ENCODE data around the gene RAB5B. TPM values are rescaled to one million over a fixed set of nuclear protein-coding genes. Genes with fewer than 3 reads are reported as not detected.

Gene RAB5B
- total RNA-seq, 1 experiment from 2014 or later, result 73.9 TPM

DNA sequence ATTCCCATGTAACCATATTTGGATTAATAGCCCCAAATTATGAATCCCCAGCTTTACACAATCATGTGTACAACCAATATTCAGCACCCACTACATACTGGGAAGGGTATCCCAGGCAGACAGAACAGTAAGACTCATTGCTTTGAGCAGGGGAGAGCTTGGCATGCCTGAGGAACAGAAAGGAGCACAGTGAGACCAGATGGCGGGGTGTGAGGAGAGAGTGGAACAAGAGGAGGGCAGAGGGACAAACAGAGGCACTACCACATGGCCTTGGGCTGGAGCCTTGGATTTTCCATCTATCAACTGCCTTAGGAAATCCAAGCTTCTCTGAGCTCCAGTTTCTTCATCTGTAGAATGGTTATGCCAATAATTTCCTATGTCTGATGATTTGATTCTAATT is 39.1 kb upstream of the RAB5B start:
- TF ChIP-seq, protein P1, sequence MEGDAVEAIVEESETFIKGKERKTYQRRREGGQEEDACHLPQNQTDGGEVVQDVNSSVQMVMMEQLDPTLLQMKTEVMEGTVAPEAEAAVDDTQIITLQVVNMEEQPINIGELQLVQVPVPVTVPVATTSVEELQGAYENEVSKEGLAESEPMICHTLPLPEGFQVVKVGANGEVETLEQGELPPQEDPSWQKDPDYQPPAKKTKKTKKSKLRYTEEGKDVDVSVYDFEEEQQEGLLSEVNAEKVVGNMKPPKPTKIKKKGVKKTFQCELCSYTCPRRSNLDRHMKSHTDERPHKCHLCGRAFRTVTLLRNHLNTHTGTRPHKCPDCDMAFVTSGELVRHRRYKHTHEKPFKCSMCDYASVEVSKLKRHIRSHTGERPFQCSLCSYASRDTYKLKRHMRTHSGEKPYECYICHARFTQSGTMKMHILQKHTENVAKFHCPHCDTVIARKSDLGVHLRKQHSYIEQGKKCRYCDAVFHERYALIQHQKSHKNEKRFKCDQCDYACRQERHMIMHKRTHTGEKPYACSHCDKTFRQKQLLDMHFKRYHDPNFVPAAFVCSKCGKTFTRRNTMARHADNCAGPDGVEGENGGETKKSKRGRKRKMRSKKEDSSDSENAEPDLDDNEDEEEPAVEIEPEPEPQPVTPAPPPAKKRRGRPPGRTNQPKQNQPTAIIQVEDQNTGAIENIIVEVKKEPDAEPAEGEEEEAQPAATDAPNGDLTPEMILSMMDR (conservative IDR thresholded peaks at IDR 0.05; ENCODE audit: low read depth, low read length), result no peak
- no peak for TF ChIP-seq EZH2 (IDR thresholded peaks at IDR 0.05; ENCODE audit: borderline replicate concordance, low read depth, low read length, poor library complexity, severe bottlenecking)
- BruUV-seq (replicated peaks), result no TSS peak
- Histone ChIP-seq H3K27me3 (replicated peaks; ENCODE audit: insufficient read depth, low read depth, low read length, poor library complexity) (no peaks in the 10 kb centered on the region), H3K4me1 (ENCODE audit: insufficient read depth, low read length, poor library complexity, severe bottlenecking) (peaks cover 26% of the 10 kb centered on the region), H3K9me3 (ENCODE audit: low read depth, low read length, poor library complexity, severe bottlenecking) (no peaks in the 10 kb centered on the region), H3K27ac (ENCODE audit: low read depth, low read length, poor library complexity, severe bottlenecking) (no peak overlapping the region), H3K4me3 (ENCODE audit: low read depth, low read length, poor library complexity, severe bottlenecking) (no peak overlapping the region), H3K36me3 (ENCODE audit: insufficient read depth, low read length, poor library complexity, severe bottlenecking) (no peaks in the 10 kb centered on the region)
- no peak for DNase-seq (ENCODE audit: low spot score)
- POLR2A ChIA-PET (ENCODE audit: low non-redundant PET), result no interaction called here
- intact Hi-C loops (cut with micrococcal nuclease; ENCODE audit: unreplicated experiment), result no loop called here
- CTCF ChIA-PET, result no interaction called here

DNA sequence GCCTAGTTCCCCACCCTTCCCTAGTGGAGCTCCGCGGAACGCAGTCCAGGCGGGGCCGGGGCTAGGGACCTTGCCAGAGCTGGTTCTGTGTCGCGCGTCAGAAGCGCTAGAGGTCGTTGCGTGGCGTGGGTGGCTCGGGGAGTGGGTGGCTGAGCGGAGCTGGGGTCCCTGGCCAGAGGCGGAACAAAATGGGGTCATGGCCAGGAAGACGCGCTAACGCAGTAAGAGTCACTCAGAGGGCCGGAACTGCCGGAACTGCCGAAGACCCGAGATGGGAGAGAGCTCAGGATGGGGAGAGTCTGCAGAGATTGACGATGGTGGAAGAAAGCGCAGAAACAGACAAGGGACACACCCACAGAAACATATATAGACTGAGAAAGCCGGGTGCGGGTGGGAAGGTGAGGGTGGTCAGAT is 38.1 kb upstream of the RAB5B start:
- DNase-seq (ENCODE audit: low spot score), result no peak
- H3K4me3 ChIP-seq (ENCODE audit: low read depth, low read length, poor library complexity, severe bottlenecking), result no peak overlapping the region
- POLR2A ChIA-PET (ENCODE audit: low non-redundant PET), result no interaction called here

DNA sequence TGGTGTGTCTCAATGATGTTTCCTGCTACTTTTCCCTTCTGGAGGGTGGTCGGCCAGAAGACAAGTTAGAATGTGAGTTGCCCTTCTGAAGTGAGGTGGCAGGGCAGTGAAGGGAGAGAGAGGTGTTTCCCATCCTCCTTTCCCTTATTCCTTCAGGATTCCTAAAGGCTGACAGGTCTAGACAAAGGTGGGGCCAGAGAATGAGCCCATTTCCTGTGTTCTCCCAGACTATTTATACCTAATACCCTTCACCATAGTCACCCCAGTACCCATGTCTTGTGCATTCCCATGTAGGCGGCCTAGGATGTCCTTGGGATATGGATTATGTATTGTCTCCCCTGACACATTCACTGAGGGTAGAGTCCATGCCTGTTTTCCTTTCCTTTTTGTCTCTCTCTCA is 35.9 kb upstream of the RAB5B start:
- TF ChIP-seq EZH2 (IDR thresholded peaks at IDR 0.05; ENCODE audit: borderline replicate concordance, low read depth, low read length, poor library complexity, severe bottlenecking), result no peak
- TF ChIP-seq, protein P1 (conservative IDR thresholded peaks at IDR 0.05; ENCODE audit: low read depth, low read length), result no peak
- Histone ChIP-seq H3K27me3 (replicated peaks; ENCODE audit: insufficient read depth, low read depth, low read length, poor library complexity) (no peaks in the 10 kb centered on the region), H3K9me3 (ENCODE audit: low read depth, low read length, poor library complexity, severe bottlenecking) (no peaks in the 10 kb centered on the region), H3K27ac (ENCODE audit: low read depth, low read length, poor library complexity, severe bottlenecking) (no peak overlapping the region), H3K4me3 (ENCODE audit: low read depth, low read length, poor library complexity, severe bottlenecking) (no peak overlapping the region), H3K36me3 (ENCODE audit: insufficient read depth, low read length, poor library complexity, severe bottlenecking) (no peaks in the 10 kb centered on the region), H3K4me1 (ENCODE audit: insufficient read depth, low read length, poor library complexity, severe bottlenecking) (peaks cover 15% of the 10 kb centered on the region)
- BruUV-seq (replicated peaks), result no TSS peak
- DNase-seq (ENCODE audit: low spot score), result no peak
- intact Hi-C loops (cut with micrococcal nuclease; ENCODE audit: unreplicated experiment), result loop anchor here (2.0 kb wide), 1 partner anchor 199 kb away; no protein-coding TSS in a partner anchor
- ChIA-PET POLR2A (ENCODE audit: low non-redundant PET) (no interaction called here), CTCF (no interaction called here)

More for the DNA sequence above, 38.1 kb upstream of the RAB5B start:
- CTCF ChIA-PET, result no interaction called here
- intact Hi-C loops (cut with micrococcal nuclease; ENCODE audit: unreplicated experiment), result no loop called here
- no peak overlapping the region for H3K27ac ChIP-seq (ENCODE audit: low read depth, low read length, poor library complexity, severe bottlenecking)
- no peaks in the 10 kb centered on the region for H3K9me3 ChIP-seq (ENCODE audit: low read depth, low read length, poor library complexity, severe bottlenecking)
- no peaks in the 10 kb centered on the region for H3K36me3 ChIP-seq (ENCODE audit: insufficient read depth, low read length, poor library complexity, severe bottlenecking)
- no peaks in the 10 kb centered on the region for H3K27me3 ChIP-seq (replicated peaks; ENCODE audit: insufficient read depth, low read depth, low read length, poor library complexity)
- TF ChIP-seq, protein P1 (conservative IDR thresholded peaks at IDR 0.05; ENCODE audit: low read depth, low read length), result no peak
- no TSS peak for BruUV-seq (replicated peaks)
- H3K4me1 ChIP-seq (ENCODE audit: insufficient read depth, low read length, poor library complexity, severe bottlenecking), result peaks cover 26% of the 10 kb centered on the region

Data from A673 (cell line).